ENCODE measurements around the gene GALNT14.

Gene GALNT14

GRCh38 chr2:30886080-30886479 is 252.2 kb downstream of the GALNT14 start:
- Mint-ChIP-seq H3K27me3 (peaks cover 8% of the 10 kb centered on the region), H3K27ac (no peak overlapping the region), H3K4me1 (no peaks in the 10 kb centered on the region), H3K4me3 (no peak overlapping the region), H3K9me3 (no peaks in the 10 kb centered on the region)
- ATAC-seq (no peak), DNase-seq (no peak)

- no peak for DNase-seq
These were observed 254.4 kb downstream of the GALNT14 start for GRCh38 chr2:30883822-30884221.

GRCh38 chr2:30883184-30883583 is 255.1 kb downstream of the GALNT14 start:
- no peak overlapping the region for H3K4me3 Mint-ChIP-seq
- ATAC-seq (no peak), DNase-seq (no peak)
- no peak overlapping the region for H3K27ac Mint-ChIP-seq
- H3K4me1 Mint-ChIP-seq = no peaks in the 10 kb centered on the region
- no peaks in the 10 kb centered on the region for H3K9me3 Mint-ChIP-seq
- H3K27me3 Mint-ChIP-seq = peaks cover 22% of the 10 kb centered on the region

More at GRCh38 chr2:30883822-30884221, 254.4 kb downstream of the GALNT14 start:
- Mint-ChIP-seq H3K4me3 (no peak overlapping the region), H3K27ac (no peak overlapping the region), H3K27me3 (peaks cover 19% of the 10 kb centered on the region), H3K4me1 (no peaks in the 10 kb centered on the region), H3K9me3 (no peaks in the 10 kb centered on the region)
- no peak for ATAC-seq

- no peaks in the 10 kb centered on the region for H3K4me1 Mint-ChIP-seq
- peaks cover 29% of the 10 kb centered on the region for H3K27me3 Mint-ChIP-seq
- H3K9me3 Mint-ChIP-seq = no peaks in the 10 kb centered on the region
- ATAC-seq = no peak
- H3K4me3 Mint-ChIP-seq = no peak overlapping the region
- no peak for DNase-seq
- no peak overlapping the region for H3K27ac Mint-ChIP-seq
These were observed 257.7 kb downstream of the GALNT14 start for GRCh38 chr2:30880516-30880915.

GRCh38 chr2:30877833-30878232 is 260.4 kb downstream of the GALNT14 start:
- H3K9me3 Mint-ChIP-seq = peaks cover 0 to 5% of the 10 kb centered on the region in 2 donors
- ATAC-seq (no peak), DNase-seq (no peak)
- H3K27ac Mint-ChIP-seq = no peak overlapping the region
- no peaks in the 10 kb centered on the region for H3K4me1 Mint-ChIP-seq
- H3K27me3 Mint-ChIP-seq = peaks cover 20% of the 10 kb centered on the region
- H3K4me3 Mint-ChIP-seq = no peak overlapping the region

- no peaks in the 10 kb centered on the region for H3K4me1 Mint-ChIP-seq
- peaks cover 0 to 5% of the 10 kb centered on the region in 2 donors for H3K9me3 Mint-ChIP-seq
- no peak for ATAC-seq
- no peak overlapping the region for H3K4me3 Mint-ChIP-seq
- H3K27ac Mint-ChIP-seq = no peak overlapping the region
- DNase-seq = no peak
- H3K27me3 Mint-ChIP-seq = peaks cover 2% of the 10 kb centered on the region
These were observed 265.4 kb downstream of the GALNT14 start for GRCh38 chr2:30872797-30873196.

- ATAC-seq (no peak), DNase-seq (no peak)
- H3K9me3 Mint-ChIP-seq = peaks cover 0 to 5% of the 10 kb centered on the region in 2 donors
- no peak overlapping the region for H3K4me3 Mint-ChIP-seq
- no peak overlapping the region for H3K27ac Mint-ChIP-seq
- peaks cover 2% of the 10 kb centered on the region for H3K27me3 Mint-ChIP-seq
- peaks cover under 1% of the 10 kb centered on the region for H3K4me1 Mint-ChIP-seq
These were observed 266.1 kb downstream of the GALNT14 start for GRCh38 chr2:30871980-30872789.

- peaks cover 9% of the 10 kb centered on the region for H3K27me3 Mint-ChIP-seq
- DNase-seq (no peak), ATAC-seq (no peak)
These were observed 266.8 kb downstream of the GALNT14 start for GRCh38 chr2:30871440-30871839.

GRCh38 chr2:30869988-30870387 is 268.3 kb downstream of the GALNT14 start:
- H3K9me3 Mint-ChIP-seq = no peaks in the 10 kb centered on the region
- H3K27me3 Mint-ChIP-seq = peaks cover 20% of the 10 kb centered on the region
- ATAC-seq = no peak
- no peak overlapping the region for H3K27ac Mint-ChIP-seq
- peaks cover 13% of the 10 kb centered on the region for H3K4me1 Mint-ChIP-seq
- H3K4me3 Mint-ChIP-seq = no peak overlapping the region
- DNase-seq = no peak

More at GRCh38 chr2:30871440-30871839, 266.8 kb downstream of the GALNT14 start:
- H3K4me1 Mint-ChIP-seq = peaks cover 6% of the 10 kb centered on the region
- no peak overlapping the region for H3K27ac Mint-ChIP-seq
- peaks cover 0 to 5% of the 10 kb centered on the region in 2 donors for H3K9me3 Mint-ChIP-seq
- H3K4me3 Mint-ChIP-seq = no peak overlapping the region

GRCh38 chr2:30867385-30867784 is 270.9 kb downstream of the GALNT14 start:
- Mint-ChIP-seq H3K4me1 (peaks cover 13% of the 10 kb centered on the region), H3K4me3 (no peak overlapping the region), H3K9me3 (no peaks in the 10 kb centered on the region), H3K27me3 (peaks cover 20% of the 10 kb centered on the region), H3K27ac (no peak overlapping the region)
- no peak for ATAC-seq
- DNase-seq = no peak

- DNase-seq (no peak), ATAC-seq (no peak)
- Mint-ChIP-seq H3K4me1 (peaks cover 13% of the 10 kb centered on the region), H3K9me3 (no peaks in the 10 kb centered on the region), H3K27me3 (peaks cover 20% of the 10 kb centered on the region), H3K27ac (no peak overlapping the region), H3K4me3 (no peak overlapping the region)
These were observed 271.3 kb downstream of the GALNT14 start for GRCh38 chr2:30866974-30867373.

- peaks cover 13% of the 10 kb centered on the region for H3K4me1 Mint-ChIP-seq
- ATAC-seq (no peak), DNase-seq (no peak)
- no peaks in the 10 kb centered on the region for H3K9me3 Mint-ChIP-seq
- H3K27me3 Mint-ChIP-seq = peaks cover 20% of the 10 kb centered on the region
- H3K27ac Mint-ChIP-seq = no peak overlapping the region
- no peak overlapping the region for H3K4me3 Mint-ChIP-seq
These were observed 272.2 kb downstream of the GALNT14 start for GRCh38 chr2:30865892-30866681.

GRCh38 chr2:30865243-30865642 is 273.0 kb downstream of the GALNT14 start:
- no peak overlapping the region for H3K4me3 Mint-ChIP-seq
- no peak for ATAC-seq
- peaks cover 13% of the 10 kb centered on the region for H3K4me1 Mint-ChIP-seq
- H3K9me3 Mint-ChIP-seq = no peaks in the 10 kb centered on the region
- DNase-seq = no peak
- H3K27ac Mint-ChIP-seq = no peak overlapping the region
- H3K27me3 Mint-ChIP-seq = peaks cover 20% of the 10 kb centered on the region

GRCh38 chr2:30862054-30862651 is 276.1 kb downstream of the GALNT14 start:
- DNase-seq = peak; percentile 30 to 45
- peaks cover 18% of the 10 kb centered on the region for H3K27me3 Mint-ChIP-seq
- H3K4me1 Mint-ChIP-seq = peaks cover 13% of the 10 kb centered on the region
- H3K27ac Mint-ChIP-seq = no peak overlapping the region
- peak; percentile 68 for ATAC-seq
- H3K4me3 Mint-ChIP-seq = no peak overlapping the region
- H3K9me3 Mint-ChIP-seq = no peaks in the 10 kb centered on the region

GRCh38 chr2:30860726-30861125 is 277.5 kb downstream of the GALNT14 start:
- Mint-ChIP-seq H3K9me3 (no peaks in the 10 kb centered on the region), H3K27ac (peak overlapping the region in 1 of 2 donors; percentile 26), H3K4me3 (no peak overlapping the region), H3K4me1 (peaks cover under 1% of the 10 kb centered on the region), H3K27me3 (peaks cover 4% of the 10 kb centered on the region)
- DNase-seq (no peak), ATAC-seq (no peak)

All from stimulated activated naive CD8-positive, alpha-beta T cell treated with anti-CD3 and anti-CD28 coated beads, Interleukin-15, amount 100 ng/mL, for 72 hours (primary cell).